Upper lobe of right lung (tissue), 1 donor: Measurements from ENCODE around the gene NTM. TPM values are rescaled to one million over a fixed set of nuclear protein-coding genes. Genes with fewer than 3 reads are reported as not detected.

Experiments
- ATAC-seq: fragments of 200-7000 bp; cut with Tn5 transposase; one replicate; pipeline ENCODE4 v1.9.1; 2020; ENCODE audit warnings: mild to moderate bottlenecking, moderate library complexity
- DNase-seq: peaks from one replicate; pipeline ENCODE4 v3.0.0-alpha.2; 2020
- H3K27ac ChIP-seq: fragments of 200-600 bp; one replicate; pipeline ENCODE4 v1.8.0; 2022
- H3K27me3 ChIP-seq: fragments of 200-600 bp; one replicate; pipeline ENCODE4 v1.8.0; 2022; ENCODE audit warnings: mild to moderate bottlenecking
- H3K36me3 ChIP-seq: fragments of 200-600 bp; one replicate; pipeline ENCODE4 v1.8.0; 2022
- H3K4me1 ChIP-seq: fragments of 200-600 bp; one replicate; pipeline ENCODE4 v1.8.0; 2022
- H3K4me3 ChIP-seq: fragments of 200-600 bp; one replicate; pipeline ENCODE4 v1.8.0; 2022; ENCODE audit warnings: mild to moderate bottlenecking
- H3K9me3 ChIP-seq: fragments of 200-600 bp; one replicate; pipeline ENCODE4 v1.8.0; 2022
- CTCF ChIP-seq: fragments of 200-600 bp; IDR thresholded peaks from one replicate; pipeline ENCODE4 v1.8.0; 2022; ENCODE audit warnings: antibody characterized with exemption
- intact Hi-C: fragments of 100-400 bp; cut with DNase I; formaldehyde crosslinking; loops from one replicate; pipeline ENCODE4 v1.11.0; 2022
- total RNA-seq: library from RNA; stranded (reverse); fragmentation: NEBNext Ultra II Directional; extraction: Animal tissue kit (Norgen Biotek cat#: 25700); gene quantifications from one replicate; pipeline ENCODE4 v1.2.1, GENCODE V29; 2021
- donor health status: DM: no; HTN: yes; CAD: no; lungs with severe emphysema.

NTM gene
- total RNA-seq, 1 donor from 2014 or later = 3.7 TPM

DNA sequence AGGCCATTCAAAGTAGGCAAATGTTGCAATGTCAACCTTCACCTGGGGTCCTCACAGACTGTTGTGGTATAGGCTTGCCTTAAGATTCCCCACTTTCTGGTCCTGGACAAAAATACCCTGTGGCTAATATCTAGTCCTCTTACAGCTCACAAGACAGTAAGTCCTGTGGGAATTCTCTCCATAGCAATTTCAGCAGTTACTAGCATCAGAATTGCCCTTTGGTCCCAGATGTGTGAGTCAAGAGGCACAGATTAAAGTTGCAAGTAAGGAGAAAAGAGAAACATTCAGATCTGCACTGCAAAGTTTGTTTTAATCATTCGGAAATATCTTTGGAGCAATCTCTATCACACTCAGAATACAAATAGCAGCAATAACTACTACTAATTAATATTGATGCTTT, 420.2 kb downstream of the NTM start:
- H3K36me3 ChIP-seq = no peaks in the 10 kb centered on the region
- ATAC-seq = no peak
- no peak for DNase-seq
- no peaks in the 10 kb centered on the region for H3K9me3 ChIP-seq
- H3K27me3 ChIP-seq = peaks cover 1% of the 10 kb centered on the region
- H3K4me3 ChIP-seq = no peak overlapping the region
- TF ChIP-seq CTCF = no peak
- no peaks in the 10 kb centered on the region for H3K4me1 ChIP-seq
- intact Hi-C loops = no loop called here
- H3K27ac ChIP-seq = no peak overlapping the region

- no peaks in the 10 kb centered on the region for H3K36me3 ChIP-seq
- no peak for DNase-seq
These were observed 421.8 kb downstream of the NTM start for GRCh38 chr11:131792243-131792642.

DNA sequence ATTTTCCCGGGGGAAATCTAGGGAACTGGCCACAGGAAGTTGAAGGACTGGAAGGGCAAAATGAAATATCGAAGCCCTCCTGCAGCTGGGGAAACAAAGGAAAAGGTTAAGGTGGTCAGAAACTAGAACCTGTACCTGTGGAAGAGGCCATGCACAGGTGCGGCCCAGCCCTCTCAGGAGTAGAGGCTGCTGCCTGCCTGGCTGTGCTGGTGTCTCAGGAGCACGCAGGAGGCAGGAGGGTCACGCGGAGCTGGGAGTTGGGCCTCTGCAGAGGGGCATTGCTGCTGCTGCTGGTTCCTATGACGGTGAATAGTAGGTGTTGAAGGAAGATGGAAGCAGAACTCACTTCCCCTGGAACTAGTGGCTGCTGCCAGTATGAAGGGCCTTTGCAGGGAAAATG, 425.7 kb downstream of the NTM start:
- TF ChIP-seq CTCF = no peak
- ATAC-seq (no peak), DNase-seq (no peak)
- intact Hi-C loops = no loop called here
- Histone ChIP-seq H3K27me3 (no peaks in the 10 kb centered on the region), H3K9me3 (no peaks in the 10 kb centered on the region), H3K36me3 (no peaks in the 10 kb centered on the region), H3K4me3 (no peak overlapping the region), H3K4me1 (no peaks in the 10 kb centered on the region), H3K27ac (no peak overlapping the region)

More at GRCh38 chr11:131792243-131792642, 421.8 kb downstream of the NTM start:
- no peak overlapping the region for H3K27ac ChIP-seq
- ATAC-seq = no peak
- no peaks in the 10 kb centered on the region for H3K27me3 ChIP-seq
- no peak for TF ChIP-seq CTCF
- no peaks in the 10 kb centered on the region for H3K9me3 ChIP-seq
- H3K4me1 ChIP-seq = no peaks in the 10 kb centered on the region
- H3K4me3 ChIP-seq = no peak overlapping the region
- intact Hi-C loops = no loop called here

GRCh38 chr11:131796541-131796940, 426.1 kb downstream of the NTM start:
- no peak for TF ChIP-seq CTCF
- intact Hi-C loops = no loop called here
- no peak for DNase-seq
- Histone ChIP-seq H3K4me1 (no peaks in the 10 kb centered on the region), H3K36me3 (no peaks in the 10 kb centered on the region), H3K27ac (no peak overlapping the region), H3K9me3 (no peaks in the 10 kb centered on the region), H3K27me3 (no peaks in the 10 kb centered on the region), H3K4me3 (no peak overlapping the region)
- ATAC-seq = peak; percentile 24

- H3K4me1 ChIP-seq = no peaks in the 10 kb centered on the region
- DNase-seq (no peak), ATAC-seq (no peak)
- no peak for TF ChIP-seq CTCF
- no peaks in the 10 kb centered on the region for H3K36me3 ChIP-seq
- intact Hi-C loops = no loop called here
- no peak overlapping the region for H3K27ac ChIP-seq
- no peak overlapping the region for H3K4me3 ChIP-seq
- H3K9me3 ChIP-seq = no peaks in the 10 kb centered on the region
- no peaks in the 10 kb centered on the region for H3K27me3 ChIP-seq
These were observed 430.0 kb downstream of the NTM start for GRCh38 chr11:131800452-131800851.

DNA sequence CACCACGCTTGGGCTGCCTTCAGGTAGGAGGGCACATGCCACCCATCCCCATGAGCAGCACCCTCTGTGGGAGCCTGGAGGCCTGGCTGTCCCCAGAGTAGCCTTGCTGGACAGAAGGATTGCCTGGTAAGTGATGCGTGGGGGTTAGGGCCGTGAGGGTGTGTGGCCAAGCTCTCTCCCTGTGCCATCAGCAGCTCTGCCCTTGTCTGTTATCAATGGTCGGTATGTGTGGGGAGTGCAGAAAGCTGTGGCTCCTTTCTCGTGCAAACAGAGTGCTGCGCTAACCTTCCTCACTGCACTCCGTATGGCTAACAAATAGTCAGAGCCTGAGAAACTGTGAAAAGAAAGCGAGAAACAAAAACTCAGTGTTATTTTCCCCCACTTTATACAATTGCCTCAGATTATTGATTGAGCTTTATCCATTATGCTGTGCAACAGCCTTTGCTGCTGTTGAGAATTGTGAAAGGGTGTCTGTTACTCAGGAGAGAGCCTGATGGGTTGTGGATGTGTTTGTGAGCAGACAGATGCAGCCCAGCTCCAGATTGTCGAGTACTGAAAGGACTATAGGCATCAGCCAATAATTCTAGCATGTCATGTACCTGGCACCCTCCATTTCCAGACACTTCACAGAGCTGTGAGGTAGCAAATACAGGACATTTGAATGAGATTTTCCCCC, 432.2 kb downstream of the NTM start:
- TF ChIP-seq CTCF = no peak
- H3K4me1 ChIP-seq = no peaks in the 10 kb centered on the region
- H3K36me3 ChIP-seq = no peaks in the 10 kb centered on the region
- ATAC-seq (no peak), DNase-seq (no peak)
- H3K9me3 ChIP-seq = no peaks in the 10 kb centered on the region
- H3K4me3 ChIP-seq = no peak overlapping the region
- intact Hi-C loops = no loop called here
- no peak overlapping the region for H3K27ac ChIP-seq
- no peaks in the 10 kb centered on the region for H3K27me3 ChIP-seq
